ENCODE measurements around the gene TUBB4B. TPM values are rescaled to one million over a fixed set of nuclear protein-coding genes. Genes with fewer than 3 reads are reported as not detected.
A peak's percentile ranks its signal among the peaks of the same experiment; 100 is the strongest.

Gene TUBB4B
- total RNA-seq, 2 donors from 2014 or later, result 332 to 432 TPM

GRCh38 chr9:137276473-137277328 lies 35.6 kb downstream of the TUBB4B start:
- Mint-ChIP-seq H3K27me3 (no peaks in the 10 kb centered on the region), H3K4me3 (peak overlapping the region; percentile 91), H3K4me1 (ENCODE audit: low read depth in 2 of 2) (peaks cover 11 to 19% of the 10 kb centered on the region in 2 donors), H3K27ac (peak overlapping the region; percentile 84 to 92), H3K36me3 (no peaks in the 10 kb centered on the region), H3K9me3 (no peaks in the 10 kb centered on the region)
- DNase-seq (ENCODE audit: low spot score) (no peak), ATAC-seq (no peak)

GRCh38 chr9:137277329-137278041 lies 36.4 kb downstream of the TUBB4B start, which contains the start of gene TOR4A:
Gene TOR4A (plus strand): TSS chr9:137277726. CDS start chr9:137278690, 964 bp downstream.
- Mint-ChIP-seq H3K4me3 (peak within 1 kb of the TSS; percentile 91), H3K4me1 (ENCODE audit: low read depth in 2 of 2) (peaks cover 14 to 19% of the 10 kb centered on the region in 2 donors), H3K27me3 (no peaks in the 10 kb centered on the region), H3K27ac (peak within 1 kb of the TSS; percentile 84 to 92), H3K9me3 (no peaks in the 10 kb centered on the region), H3K36me3 (peaks cover 2% of the 10 kb centered on the region)
- ATAC-seq (peak; percentile 87 to 88), DNase-seq (ENCODE audit: low spot score) (peak; percentile 85)

GRCh38 chr9:137278061-137278701 lies 37.1 kb downstream of the TUBB4B start:
- Mint-ChIP-seq H3K27me3 (no peaks in the 10 kb centered on the region), H3K4me1 (ENCODE audit: low read depth in 2 of 2) (peaks cover 17 to 19% of the 10 kb centered on the region in 2 donors), H3K27ac (peak overlapping the region; percentile 84 to 92), H3K36me3 (peaks cover 5% of the 10 kb centered on the region), H3K9me3 (no peaks in the 10 kb centered on the region), H3K4me3 (peak overlapping the region; percentile 91)
- DNase-seq (ENCODE audit: low spot score) (no peak), ATAC-seq (peak; percentile 49 to 61)

- Mint-ChIP-seq H3K4me3 (no peak overlapping the region), H3K27me3 (no peaks in the 10 kb centered on the region), H3K4me1 (ENCODE audit: low read depth in 2 of 2) (peaks cover 17 to 19% of the 10 kb centered on the region in 2 donors), H3K9me3 (no peaks in the 10 kb centered on the region), H3K27ac (no peak overlapping the region), H3K36me3 (peaks cover 5% of the 10 kb centered on the region)
- ATAC-seq (no peak), DNase-seq (ENCODE audit: low spot score) (no peak)
Measured at GRCh38 chr9:137278721-137279711, 37.9 kb downstream of the TUBB4B start.

GRCh38 chr9:137279741-137280473 lies 38.8 kb downstream of the TUBB4B start:
- Mint-ChIP-seq H3K27ac (no peak overlapping the region), H3K9me3 (no peaks in the 10 kb centered on the region), H3K4me1 (ENCODE audit: low read depth in 2 of 2) (peaks cover 15 to 17% of the 10 kb centered on the region in 2 donors), H3K36me3 (peaks cover 5% of the 10 kb centered on the region), H3K27me3 (no peaks in the 10 kb centered on the region), H3K4me3 (no peak overlapping the region)
- ATAC-seq (no peak), DNase-seq (ENCODE audit: low spot score) (no peak)

DNA sequence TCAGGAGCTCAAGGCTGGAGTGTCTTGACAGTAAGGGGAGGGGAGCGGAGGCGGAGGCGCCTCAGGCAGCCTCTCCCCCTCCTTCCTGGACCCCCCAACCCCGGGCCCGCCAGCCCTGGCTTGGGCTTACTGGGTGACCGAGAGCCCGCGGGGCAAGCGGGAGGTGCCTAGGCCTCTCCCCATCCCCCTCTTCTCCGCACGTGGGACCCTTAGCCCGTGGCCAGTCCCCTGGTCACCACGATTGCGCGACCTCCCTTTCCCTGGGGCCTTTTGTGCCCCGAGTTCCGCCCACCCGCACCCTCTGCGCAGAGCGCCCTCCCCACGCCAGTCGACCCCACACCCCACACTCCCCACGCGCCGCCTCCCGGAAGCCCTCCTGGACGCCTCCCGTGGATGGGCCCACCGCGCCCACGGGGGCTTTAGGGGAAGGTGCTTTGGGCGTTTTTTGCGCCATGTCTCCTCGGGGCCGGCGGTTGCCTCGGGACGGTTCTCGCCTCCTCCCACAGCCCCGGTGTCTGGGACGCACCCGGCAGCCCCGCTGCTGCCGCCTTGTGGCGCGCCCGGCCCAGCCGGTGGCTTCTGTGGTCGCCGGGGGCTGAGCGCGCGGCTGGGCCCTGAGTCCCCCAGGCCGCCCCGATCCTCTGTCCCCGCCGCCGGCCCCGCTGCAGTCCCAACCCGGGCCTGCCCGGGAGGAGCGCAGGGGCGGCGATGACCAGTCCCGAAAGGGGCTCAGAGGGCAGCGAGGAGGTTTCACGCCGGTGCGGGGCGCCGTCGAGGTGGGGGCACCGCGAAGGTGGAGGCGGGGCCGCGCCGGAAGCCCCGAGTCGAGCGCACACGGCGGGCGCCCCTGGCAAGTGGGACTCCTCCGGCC lies 39.6 kb downstream of the TUBB4B start:
- Mint-ChIP-seq H3K36me3 (peaks cover 5% of the 10 kb centered on the region), H3K27ac (no peak overlapping the region), H3K27me3 (no peaks in the 10 kb centered on the region), H3K9me3 (no peaks in the 10 kb centered on the region), H3K4me1 (ENCODE audit: low read depth in 2 of 2) (peaks cover 9 to 12% of the 10 kb centered on the region in 2 donors), H3K4me3 (no peak overlapping the region)
- ATAC-seq, result peak in 1 of 2 donors; percentile 37
- DNase-seq (ENCODE audit: low spot score), result no peak

- Mint-ChIP-seq H3K27me3 (no peaks in the 10 kb centered on the region), H3K9me3 (no peaks in the 10 kb centered on the region), H3K4me3 (peak overlapping the region; percentile 45), H3K4me1 (ENCODE audit: low read depth in 2 of 2) (peaks cover 6 to 12% of the 10 kb centered on the region in 2 donors), H3K27ac (no peak overlapping the region), H3K36me3 (peaks cover 5% of the 10 kb centered on the region)
- no peak for ATAC-seq
- no peak for DNase-seq (ENCODE audit: low spot score)
Measured at GRCh38 chr9:137281345-137282116, 40.4 kb downstream of the TUBB4B start.

DNA sequence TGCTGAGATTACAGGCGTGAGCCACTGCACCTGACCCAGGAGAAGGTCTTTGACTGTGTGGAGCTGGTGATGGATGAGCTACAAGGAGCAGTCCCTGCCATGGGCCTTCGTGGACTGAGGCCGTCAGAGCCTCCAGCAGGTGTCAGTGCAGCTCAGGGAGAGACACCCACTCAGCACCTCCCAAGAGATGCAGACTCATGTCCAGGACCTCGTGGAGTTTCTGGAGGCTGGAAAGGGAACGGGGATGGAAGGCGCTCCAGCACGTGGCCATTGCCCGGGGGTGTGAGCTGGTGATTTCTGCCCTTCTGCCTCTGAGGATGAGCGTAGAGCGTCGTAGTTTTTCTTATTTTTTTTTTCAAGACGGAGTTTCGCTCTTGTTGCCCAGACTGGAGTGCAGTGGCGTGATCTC lies 45.9 kb downstream of the TUBB4B start:
- ATAC-seq, result peak in 1 of 2 donors; percentile 53
- peaks cover 5% of the 10 kb centered on the region for H3K36me3 Mint-ChIP-seq
- H3K4me1 Mint-ChIP-seq (ENCODE audit: low read depth in 2 of 2), result peaks cover 4 to 6% of the 10 kb centered on the region in 2 donors
- no peaks in the 10 kb centered on the region for H3K9me3 Mint-ChIP-seq
- no peak overlapping the region for H3K27ac Mint-ChIP-seq
- no peak overlapping the region for H3K4me3 Mint-ChIP-seq
- no peak for DNase-seq (ENCODE audit: low spot score)
- H3K27me3 Mint-ChIP-seq, result no peaks in the 10 kb centered on the region

- Mint-ChIP-seq H3K4me1 (ENCODE audit: low read depth in 2 of 2) (peaks cover 5 to 8% of the 10 kb centered on the region in 2 donors), H3K36me3 (no peaks in the 10 kb centered on the region), H3K9me3 (no peaks in the 10 kb centered on the region), H3K27ac (no peak overlapping the region), H3K27me3 (peaks cover 10 to 15% of the 10 kb centered on the region in 2 donors), H3K4me3 (no peak overlapping the region)
- no peak for ATAC-seq
- DNase-seq (ENCODE audit: low spot score), result no peak
Measured at GRCh38 chr9:137293094-137293481, 52.0 kb downstream of the TUBB4B start.
